ENCODE data around the gene RAB31. TPM values are rescaled to one million over a fixed set of nuclear protein-coding genes. Genes with fewer than 3 reads are reported as not detected.
"Not testable (repeated sequence)": the region's sequence is repeated elsewhere in the genome, so short reads cannot be mapped to it uniquely, and the experiment has no call there.

The RAB31 gene
- total RNA-seq, 3 donors from 2014 or later: 22.4 to 110 (median 32.4) TPM

GRCh38 chr18:9854801-9855676 lies 146.9 kb downstream of the RAB31 start:
- H3K27ac ChIP-seq: peak overlapping the region; percentile 4 to 48
- intact Hi-C loops (cut with DNase I; ENCODE audit: low total_unique reads): no loop called here
- no peak overlapping the region for H3K4me3 ChIP-seq
- H3K9me3 ChIP-seq: no peaks in the 10 kb centered on the region
- no peaks in the 10 kb centered on the region for H3K27me3 ChIP-seq
- H3K4me1 ChIP-seq: no peaks in the 10 kb centered on the region
- TF ChIP-seq POLR2AphosphoS5 (IDR thresholded peaks at IDR 0.05) (no peak), POLR2A (IDR thresholded peaks at IDR 0.05) (no peak), CTCF (IDR thresholded peaks at IDR 0.05) (no peak)
- no peak for DNase-seq (ENCODE audit: low spot score in 2 of 2)
- no peaks in the 10 kb centered on the region for H3K36me3 ChIP-seq

- no peaks in the 10 kb centered on the region for H3K36me3 ChIP-seq
- no peaks in the 10 kb centered on the region for H3K9me3 ChIP-seq
- H3K27me3 ChIP-seq: no peaks in the 10 kb centered on the region
- H3K27ac ChIP-seq: peak overlapping the region; percentile 4 to 26
- H3K4me1 ChIP-seq: no peaks in the 10 kb centered on the region
- no peak overlapping the region for H3K4me3 ChIP-seq
- TF ChIP-seq CTCF (IDR thresholded peaks at IDR 0.05) (no peak), POLR2AphosphoS5 (IDR thresholded peaks at IDR 0.05) (no peak), POLR2A (IDR thresholded peaks at IDR 0.05) (no peak)
- DNase-seq (ENCODE audit: low spot score in 2 of 2): no peak
- intact Hi-C loops (cut with DNase I; ENCODE audit: low total_unique reads): no loop called here
These were observed 147.6 kb downstream of the RAB31 start for GRCh38 chr18:9855681-9856080.

DNA sequence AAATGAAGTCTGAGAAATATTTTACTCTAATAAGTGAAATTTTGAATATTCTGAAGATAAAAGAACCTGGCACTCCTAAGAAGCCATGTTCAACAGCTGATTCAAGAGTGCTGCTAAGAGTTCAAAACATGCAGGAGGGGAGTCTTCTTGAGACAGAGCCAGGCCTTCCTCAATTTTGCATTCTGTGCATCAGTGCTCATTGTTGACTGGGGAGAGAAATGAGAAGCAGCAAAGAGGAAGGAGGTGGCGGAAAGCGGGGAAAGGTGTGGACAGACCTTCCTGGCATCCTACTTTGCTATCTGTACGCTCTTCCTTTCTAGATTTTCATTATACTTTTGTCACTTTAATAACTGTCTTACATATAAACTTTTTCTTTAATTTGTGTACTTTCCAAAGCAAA lies 148.0 kb downstream of the RAB31 start:
- H3K27ac ChIP-seq: no peak overlapping the region
- no peak for TF ChIP-seq POLR2A (IDR thresholded peaks at IDR 0.05)
- TF ChIP-seq CTCF (IDR thresholded peaks at IDR 0.05): no peak
- no peak for TF ChIP-seq POLR2AphosphoS5 (IDR thresholded peaks at IDR 0.05)
- no peaks in the 10 kb centered on the region for H3K4me1 ChIP-seq
- no peak overlapping the region for H3K4me3 ChIP-seq
- no peaks in the 10 kb centered on the region for H3K9me3 ChIP-seq
- H3K27me3 ChIP-seq: no peaks in the 10 kb centered on the region
- H3K36me3 ChIP-seq: no peaks in the 10 kb centered on the region
- no peak for DNase-seq (ENCODE audit: low spot score in 2 of 2)
- intact Hi-C loops (cut with DNase I; ENCODE audit: low total_unique reads): no loop called here

DNA sequence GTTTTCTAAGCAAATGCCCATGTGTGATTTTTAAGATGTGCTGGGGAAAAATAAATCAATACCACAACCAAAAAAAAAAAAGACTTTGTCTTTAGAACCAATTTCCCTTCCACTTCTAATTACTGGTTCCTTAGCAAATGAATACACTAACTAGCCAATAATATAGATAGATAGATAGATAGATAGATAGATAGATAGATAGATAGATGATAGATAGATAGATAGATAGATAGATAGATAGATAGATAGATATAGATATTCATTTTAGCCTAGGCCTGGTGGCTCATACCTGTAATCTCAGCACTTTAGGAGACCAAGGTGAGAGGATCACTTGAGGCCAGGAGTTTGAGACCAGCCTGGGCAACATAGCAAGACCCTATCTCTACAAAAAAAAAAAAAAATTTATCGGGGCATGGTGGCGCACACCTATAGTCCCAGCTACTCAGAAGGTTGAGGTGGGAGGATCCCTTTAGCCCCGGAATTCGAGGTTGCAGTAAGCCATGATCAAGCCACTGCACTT lies 149.4 kb downstream of the RAB31 start:
- H3K27me3 ChIP-seq; H3K4me3 ChIP-seq; H3K27ac ChIP-seq; intact Hi-C loops (cut with DNase I; ENCODE audit: low total_unique reads); DNase-seq (ENCODE audit: low spot score in 2 of 2); H3K36me3 ChIP-seq; H3K4me1 ChIP-seq; H3K9me3 ChIP-seq: not testable (repeated sequence)

DNA sequence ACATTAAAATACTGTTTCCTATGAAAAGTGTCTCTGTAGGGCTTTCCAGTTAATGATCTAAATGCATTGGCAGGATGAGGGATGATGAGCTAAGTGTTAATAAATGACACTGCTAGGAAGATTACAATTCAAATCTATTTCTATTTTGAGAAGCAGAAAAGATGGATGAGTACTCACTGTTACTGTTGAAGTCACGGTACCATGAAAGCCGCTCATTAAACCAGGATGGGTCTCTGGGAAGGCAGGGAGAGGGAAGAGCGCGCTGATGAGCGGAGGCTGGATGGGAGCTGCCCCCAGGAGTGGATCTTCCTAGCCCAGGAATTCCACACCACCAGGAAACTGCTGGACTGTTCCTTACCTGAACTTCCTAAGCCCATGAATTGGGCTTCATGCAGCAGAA lies 150.5 kb downstream of the RAB31 start:
- Histone ChIP-seq H3K4me3 (no peak overlapping the region), H3K36me3 (no peaks in the 10 kb centered on the region), H3K4me1 (peaks cover 0 to 2% of the 10 kb centered on the region in 2 donors), H3K9me3 (no peaks in the 10 kb centered on the region), H3K27me3 (no peaks in the 10 kb centered on the region), H3K27ac (no peak overlapping the region)
- TF ChIP-seq CTCF (IDR thresholded peaks at IDR 0.05) (no peak), POLR2AphosphoS5 (IDR thresholded peaks at IDR 0.05) (no peak), POLR2A (IDR thresholded peaks at IDR 0.05) (no peak)
- intact Hi-C loops (cut with DNase I; ENCODE audit: low total_unique reads): no loop called here
- DNase-seq (ENCODE audit: low spot score in 2 of 2): no peak

All from breast epithelium (tissue), 4 donors.